Measurements from ENCODE around the gene XRCC1.
A peak's percentile ranks its signal among the peaks of the same experiment; 100 is the strongest.

The XRCC1 gene

GRCh38 chr19:43575156-43575950 is at the start of gene XRCC1, which contains the start of gene PINLYP:
Gene XRCC1, minus strand, starts transcription at chr19:43575527. Its CDS starts 69 bp downstream, at chr19:43575458.
Gene PINLYP, plus strand, starts transcription at chr19:43575801. Its CDS starts 1,391 bp downstream, at chr19:43577192.
- DNase-seq (ENCODE audit: low read depth, low spot score), result peak; percentile 95
- Histone ChIP-seq H3K9ac (ENCODE audit: insufficient read length, low read depth) (peak within 1 kb of the TSS; percentile 84), H3K9me3 (ENCODE audit: insufficient read depth, low read length) (no peaks in the 10 kb centered on the region), H3K36me3 (ENCODE audit: insufficient read depth, insufficient read length, low read length) (peaks cover 12% of the 10 kb centered on the region), H3K4me1 (ENCODE audit: insufficient read depth, insufficient read length) (peaks cover 6% of the 10 kb centered on the region), H3K4me3 (ENCODE audit: insufficient read length, low read depth) (peak within 1 kb of the TSS; percentile 57), H3K27me3 (ENCODE audit: insufficient read depth, insufficient read length) (no peaks in the 10 kb centered on the region)
- TF ChIP-seq YY1 (IDR thresholded peaks at IDR 0.05; ENCODE audit: insufficient read depth, insufficient read length) (no peak), SUZ12 (IDR thresholded peaks at IDR 0.05; ENCODE audit: extremely low read depth, insufficient read depth, insufficient read length) (no peak), ZNF274 (IDR thresholded peaks at IDR 0.05; ENCODE audit: low read depth, low read length) (no peak)

GRCh38 chr19:43624933-43625332 is 49.6 kb upstream of the XRCC1 start:
- TF ChIP-seq SUZ12 (IDR thresholded peaks at IDR 0.05; ENCODE audit: extremely low read depth, insufficient read depth, insufficient read length) (no peak), ZNF274 (IDR thresholded peaks at IDR 0.05; ENCODE audit: low read depth, low read length) (no peak), YY1 (IDR thresholded peaks at IDR 0.05; ENCODE audit: insufficient read depth, insufficient read length) (no peak)
- H3K9ac ChIP-seq (ENCODE audit: insufficient read length, low read depth), result no peak overlapping the region
- peak; percentile 56 for DNase-seq (ENCODE audit: low read depth, low spot score)

GRCh38 chr19:43623889-43624670 is 48.8 kb upstream of the XRCC1 start:
- H3K36me3 ChIP-seq (ENCODE audit: insufficient read depth, insufficient read length, low read length), result peaks cover 29% of the 10 kb centered on the region
- TF ChIP-seq ZNF274 (IDR thresholded peaks at IDR 0.05; ENCODE audit: low read depth, low read length), result no peak
- TF ChIP-seq SUZ12 (IDR thresholded peaks at IDR 0.05; ENCODE audit: extremely low read depth, insufficient read depth, insufficient read length), result no peak
- no peak for TF ChIP-seq YY1 (IDR thresholded peaks at IDR 0.05; ENCODE audit: insufficient read depth, insufficient read length)

More at GRCh38 chr19:43624933-43625332, 49.6 kb upstream of the XRCC1 start:
- no peaks in the 10 kb centered on the region for H3K27me3 ChIP-seq (ENCODE audit: insufficient read depth, insufficient read length)
- no peaks in the 10 kb centered on the region for H3K4me1 ChIP-seq (ENCODE audit: insufficient read depth, insufficient read length)
- no peak overlapping the region for H3K4me3 ChIP-seq (ENCODE audit: insufficient read length, low read depth)
- H3K9me3 ChIP-seq (ENCODE audit: insufficient read depth, low read length), result no peaks in the 10 kb centered on the region
- peaks cover 29% of the 10 kb centered on the region for H3K36me3 ChIP-seq (ENCODE audit: insufficient read depth, insufficient read length, low read length)

GRCh38 chr19:43622956-43623355 is 47.6 kb upstream of the XRCC1 start:
- Histone ChIP-seq H3K36me3 (ENCODE audit: insufficient read depth, insufficient read length, low read length) (peaks cover 29% of the 10 kb centered on the region), H3K4me1 (ENCODE audit: insufficient read depth, insufficient read length) (no peaks in the 10 kb centered on the region), H3K4me3 (ENCODE audit: insufficient read length, low read depth) (no peak overlapping the region), H3K27me3 (ENCODE audit: insufficient read depth, insufficient read length) (no peaks in the 10 kb centered on the region), H3K9me3 (ENCODE audit: insufficient read depth, low read length) (no peaks in the 10 kb centered on the region), H3K9ac (ENCODE audit: insufficient read length, low read depth) (no peak overlapping the region)
- TF ChIP-seq SUZ12 (IDR thresholded peaks at IDR 0.05; ENCODE audit: extremely low read depth, insufficient read depth, insufficient read length), result no peak
- TF ChIP-seq ZNF274 (IDR thresholded peaks at IDR 0.05; ENCODE audit: low read depth, low read length), result no peak
- TF ChIP-seq YY1 (IDR thresholded peaks at IDR 0.05; ENCODE audit: insufficient read depth, insufficient read length), result no peak
- no peak for DNase-seq (ENCODE audit: low read depth, low spot score)

More at GRCh38 chr19:43623889-43624670, 48.8 kb upstream of the XRCC1 start:
- no peaks in the 10 kb centered on the region for H3K27me3 ChIP-seq (ENCODE audit: insufficient read depth, insufficient read length)
- DNase-seq (ENCODE audit: low read depth, low spot score), result no peak
- H3K9me3 ChIP-seq (ENCODE audit: insufficient read depth, low read length), result no peaks in the 10 kb centered on the region
- no peaks in the 10 kb centered on the region for H3K4me1 ChIP-seq (ENCODE audit: insufficient read depth, insufficient read length)
- H3K9ac ChIP-seq (ENCODE audit: insufficient read length, low read depth), result no peak overlapping the region
- H3K4me3 ChIP-seq (ENCODE audit: insufficient read length, low read depth), result no peak overlapping the region

GRCh38 chr19:43622070-43622469 is 46.7 kb upstream of the XRCC1 start:
- DNase-seq (ENCODE audit: low read depth, low spot score), result no peak
- TF ChIP-seq ZNF274 (IDR thresholded peaks at IDR 0.05; ENCODE audit: low read depth, low read length), result no peak
- no peak for TF ChIP-seq YY1 (IDR thresholded peaks at IDR 0.05; ENCODE audit: insufficient read depth, insufficient read length)
- no peak for TF ChIP-seq SUZ12 (IDR thresholded peaks at IDR 0.05; ENCODE audit: extremely low read depth, insufficient read depth, insufficient read length)
- no peaks in the 10 kb centered on the region for H3K9me3 ChIP-seq (ENCODE audit: insufficient read depth, low read length)
- H3K4me3 ChIP-seq (ENCODE audit: insufficient read length, low read depth), result no peak overlapping the region
- H3K27me3 ChIP-seq (ENCODE audit: insufficient read depth, insufficient read length), result no peaks in the 10 kb centered on the region
- no peak overlapping the region for H3K9ac ChIP-seq (ENCODE audit: insufficient read length, low read depth)
- H3K4me1 ChIP-seq (ENCODE audit: insufficient read depth, insufficient read length), result no peaks in the 10 kb centered on the region
- H3K36me3 ChIP-seq (ENCODE audit: insufficient read depth, insufficient read length, low read length), result peaks cover 26% of the 10 kb centered on the region

GRCh38 chr19:43620061-43621001 is 45.0 kb upstream of the XRCC1 start:
- Histone ChIP-seq H3K36me3 (ENCODE audit: insufficient read depth, insufficient read length, low read length) (peaks cover 14% of the 10 kb centered on the region), H3K9me3 (ENCODE audit: insufficient read depth, low read length) (no peaks in the 10 kb centered on the region), H3K4me1 (ENCODE audit: insufficient read depth, insufficient read length) (no peaks in the 10 kb centered on the region), H3K9ac (ENCODE audit: insufficient read length, low read depth) (peak overlapping the region; percentile 51), H3K27me3 (ENCODE audit: insufficient read depth, insufficient read length) (no peaks in the 10 kb centered on the region), H3K4me3 (ENCODE audit: insufficient read length, low read depth) (no peak overlapping the region)
- DNase-seq (ENCODE audit: low read depth, low spot score), result no peak
- TF ChIP-seq SUZ12 (IDR thresholded peaks at IDR 0.05; ENCODE audit: extremely low read depth, insufficient read depth, insufficient read length) (no peak), ZNF274 (IDR thresholded peaks at IDR 0.05; ENCODE audit: low read depth, low read length) (no peak), YY1 (IDR thresholded peaks at IDR 0.05; ENCODE audit: insufficient read depth, insufficient read length) (no peak)

Data from NT2/D1 (cell line).